Measurements from ENCODE around the gene IGSF3.
"Not testable (repeated sequence)": the region's sequence is repeated elsewhere in the genome, so short reads cannot be mapped to it uniquely, and the experiment has no call there.

DNA sequence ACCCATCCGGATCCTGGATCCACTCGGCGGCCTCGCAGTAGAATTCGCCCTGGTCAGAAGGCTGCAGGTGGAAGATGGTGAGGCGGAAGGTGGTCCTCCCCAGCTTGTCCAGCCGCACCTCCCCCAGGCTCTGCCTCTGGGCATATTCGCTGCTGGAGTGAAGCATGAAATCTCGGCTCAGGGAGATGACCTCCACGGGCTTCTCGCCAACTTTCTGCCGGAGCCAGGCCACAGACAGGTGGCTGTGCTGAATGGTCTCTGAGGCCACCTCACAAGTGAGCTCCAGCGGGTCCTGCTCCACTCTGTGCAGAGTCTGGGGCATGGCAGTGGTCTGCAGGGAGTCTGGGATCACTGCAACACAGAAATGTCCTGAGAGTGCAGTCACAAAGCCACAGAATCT lies 53.7 kb downstream of the IGSF3 start:
- TF ChIP-seq CTCF (IDR thresholded peaks at IDR 0.05; ENCODE audit: insufficient read depth, low read length); POLR2AphosphoS5 (IDR thresholded peaks at IDR 0.05; ENCODE audit: low read depth): not testable (repeated sequence)
